GM21619 (cell line): ENCODE data around the gene SETD5.
A peak's percentile ranks its signal among the peaks of the same experiment; 100 is the strongest.
"Not testable (repeated sequence)": the region's sequence is repeated elsewhere in the genome, so short reads cannot be mapped to it uniquely, and the experiment has no call there.

ENCODE experiments used
- ATAC-seq: cut with Tn5 transposase; IDR thresholded peaks from one replicate; pipeline ENCODE4 v1.9.1; 2021; ENCODE audit not compliant: unreplicated experiment

Gene SETD5

GRCh38 chr3:9455596-9456131 is 58.2 kb downstream of the SETD5 start:
- ATAC-seq = no peak

GRCh38 chr3:9467451-9467850 is 70.0 kb downstream of the SETD5 start:
- ATAC-seq = no peak

- no peak for ATAC-seq
Measured at GRCh38 chr3:9468460-9468859, 71.0 kb downstream of the SETD5 start.

GRCh38 chr3:9469986-9470385 is 72.6 kb downstream of the SETD5 start:
- no peak for ATAC-seq

GRCh38 chr3:9473496-9474065 is 76.2 kb downstream of the SETD5 start:
- no peak for ATAC-seq

- ATAC-seq = no peak
Measured at GRCh38 chr3:9474482-9474881, 77.1 kb downstream of the SETD5 start.

- no peak for ATAC-seq
Measured at GRCh38 chr3:9476935-9477334, 79.5 kb downstream of the SETD5 start.

- no peak for ATAC-seq
Measured at GRCh38 chr3:9480265-9480664, 82.8 kb downstream of the SETD5 start.

- ATAC-seq = no peak
Measured at GRCh38 chr3:9485248-9485647, 87.8 kb downstream of the SETD5 start.

- ATAC-seq = no peak
Measured at GRCh38 chr3:9491506-9491905, 94.1 kb downstream of the SETD5 start.

- ATAC-seq = not testable (repeated sequence)
Measured at GRCh38 chr3:9494036-9494435, 96.6 kb downstream of the SETD5 start.

GRCh38 chr3:9496893-9497292 is 99.5 kb downstream of the SETD5 start:
- no peak for ATAC-seq

- no peak for ATAC-seq
Measured at GRCh38 chr3:9497821-9498565, 100.6 kb downstream of the SETD5 start.

GRCh38 chr3:9498781-9499180 is 101.4 kb downstream of the SETD5 start:
- no peak for ATAC-seq

GRCh38 chr3:9499455-9500107 is 102.2 kb downstream of the SETD5 start:
- no peak for ATAC-seq

- peak; percentile 46 for ATAC-seq
Measured at GRCh38 chr3:9500108-9501050, 103.0 kb downstream of the SETD5 start.

- no peak for ATAC-seq
Measured at GRCh38 chr3:9501226-9501625, 103.8 kb downstream of the SETD5 start.

GRCh38 chr3:9503283-9503682 is 105.9 kb downstream of the SETD5 start:
- peak; percentile 46 for ATAC-seq

- ATAC-seq = no peak
Measured at GRCh38 chr3:9507586-9508578, 110.5 kb downstream of the SETD5 start.

- no peak for ATAC-seq
Measured at GRCh38 chr3:9508781-9509180, 111.4 kb downstream of the SETD5 start.
